NK-92 (cell line): Measurements from ENCODE around the gene GTF3C1.

Experiments
- DNase-seq: peaks from one replicate; lab custom pipeline; 2025; ENCODE audit not compliant: unreplicated experiment; lab: John Stamatoyannopoulos, UW

GTF3C1 gene

GRCh38 chr16:27518226-27518625 lies 31.5 kb downstream of the GTF3C1 start:
- no peak for DNase-seq

- DNase-seq, result no peak
Observed at GRCh38 chr16:27517664-27518063, 32.0 kb downstream of the GTF3C1 start.

GRCh38 chr16:27516365-27516764 lies 33.3 kb downstream of the GTF3C1 start:
- no peak for DNase-seq

- no peak for DNase-seq
Observed at GRCh38 chr16:27515874-27516353, 33.8 kb downstream of the GTF3C1 start.

- DNase-seq, result no peak
Observed at GRCh38 chr16:27514806-27515205, 34.9 kb downstream of the GTF3C1 start.

- no peak for DNase-seq
Observed at GRCh38 chr16:27511657-27512448, 37.9 kb downstream of the GTF3C1 start.

GRCh38 chr16:27508476-27508875 lies 41.2 kb downstream of the GTF3C1 start:
- no peak for DNase-seq

GRCh38 chr16:27506771-27507170 lies 42.9 kb downstream of the GTF3C1 start:
- no peak for DNase-seq

- no peak for DNase-seq
Observed at GRCh38 chr16:27505297-27506236, 44.1 kb downstream of the GTF3C1 start.

- no peak for DNase-seq
Observed at GRCh38 chr16:27503662-27504061, 46.1 kb downstream of the GTF3C1 start.

- no peak for DNase-seq
Observed at GRCh38 chr16:27500801-27501200, 48.9 kb downstream of the GTF3C1 start.

- DNase-seq, result no peak
Observed at GRCh38 chr16:27499659-27500055, 50.1 kb downstream of the GTF3C1 start.

- DNase-seq, result no peak
Observed at GRCh38 chr16:27498916-27499658, 50.6 kb downstream of the GTF3C1 start.

GRCh38 chr16:27498031-27498825 lies 51.5 kb downstream of the GTF3C1 start:
- no peak for DNase-seq

- DNase-seq, result no peak
Observed at GRCh38 chr16:27495191-27495590, 54.5 kb downstream of the GTF3C1 start.

- DNase-seq, result no peak
Observed at GRCh38 chr16:27492588-27492979, 57.1 kb downstream of the GTF3C1 start.

GRCh38 chr16:27491894-27492587 lies 57.7 kb downstream of the GTF3C1 start:
- DNase-seq, result no peak

- no peak for DNase-seq
Observed at GRCh38 chr16:27489906-27490305, 59.8 kb downstream of the GTF3C1 start.

GRCh38 chr16:27489421-27489820 lies 60.3 kb downstream of the GTF3C1 start:
- DNase-seq, result no peak

- DNase-seq, result no peak
Observed at GRCh38 chr16:27486760-27487159, 63.0 kb downstream of the GTF3C1 start.
